NAMALWA (cell line): ENCODE results near the gene FEM1B.
"Not testable (repeated sequence)": the region's sequence is repeated elsewhere in the genome, so short reads cannot be mapped to it uniquely, and the experiment has no call there.

Experiments
- DNase-seq: peaks from one replicate; pipeline ENCODE4 v3.0.0-alpha.2; 2015; ENCODE audit warnings: low spot score

FEM1B gene

DNA sequence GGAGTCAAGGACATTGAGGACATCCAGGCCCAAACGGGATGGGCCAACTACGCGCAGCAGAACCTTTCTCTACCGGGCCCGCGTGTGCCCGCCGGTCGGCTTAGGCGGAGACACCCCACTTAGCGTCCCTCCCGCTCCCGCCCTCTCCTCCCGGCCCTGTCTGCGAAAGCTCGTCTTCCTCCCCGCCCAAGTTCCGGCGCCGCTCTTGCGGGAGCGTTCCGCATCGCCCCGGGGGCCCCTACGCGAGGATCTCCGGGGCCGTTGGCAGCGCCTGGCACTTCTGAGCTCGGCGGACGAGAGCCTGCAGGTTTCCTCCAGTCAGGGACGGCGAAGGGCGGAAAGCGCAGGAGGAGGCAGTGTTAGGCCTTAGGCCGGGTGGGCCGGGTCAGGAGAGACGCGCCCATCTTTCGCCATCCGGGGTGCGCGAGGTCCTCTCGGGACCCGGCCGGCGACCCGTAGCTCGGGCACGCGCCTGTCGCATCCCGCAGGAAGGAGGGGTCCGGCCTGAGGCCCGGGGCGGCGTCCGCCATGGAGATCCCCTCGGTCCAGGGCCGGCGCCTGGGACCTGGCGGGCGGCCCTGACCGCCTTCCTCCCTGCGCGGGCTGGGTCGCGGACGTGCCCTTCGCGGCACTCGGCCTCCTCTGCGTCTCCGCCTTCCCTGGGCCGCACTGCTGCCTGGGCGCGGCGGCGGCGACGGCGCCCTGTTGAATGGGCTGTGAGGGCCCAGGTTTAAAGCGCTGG, at the start of gene FEM1B:
Gene FEM1B (plus strand): TSS at position 143 of the 742 bp plus-strand sequence. CDS start 673 bp downstream, outside the sequence.
- peak; percentile 90 for DNase-seq

GRCh38 chr15:68228143-68228970, 49.2 kb upstream of the FEM1B start:
- DNase-seq: peak; percentile 46

GRCh38 chr15:68228971-68229385, 48.6 kb upstream of the FEM1B start:
- peak; percentile 60 for DNase-seq

- peak; percentile 93 for DNase-seq
These were observed 48.0 kb upstream of the FEM1B start, which contains the start of gene CLN6 for GRCh38 chr15:68229386-68230156. CLN6 (minus strand) TSS chr15:68229728; CDS start chr15:68229584, 144 bp downstream.

DNA sequence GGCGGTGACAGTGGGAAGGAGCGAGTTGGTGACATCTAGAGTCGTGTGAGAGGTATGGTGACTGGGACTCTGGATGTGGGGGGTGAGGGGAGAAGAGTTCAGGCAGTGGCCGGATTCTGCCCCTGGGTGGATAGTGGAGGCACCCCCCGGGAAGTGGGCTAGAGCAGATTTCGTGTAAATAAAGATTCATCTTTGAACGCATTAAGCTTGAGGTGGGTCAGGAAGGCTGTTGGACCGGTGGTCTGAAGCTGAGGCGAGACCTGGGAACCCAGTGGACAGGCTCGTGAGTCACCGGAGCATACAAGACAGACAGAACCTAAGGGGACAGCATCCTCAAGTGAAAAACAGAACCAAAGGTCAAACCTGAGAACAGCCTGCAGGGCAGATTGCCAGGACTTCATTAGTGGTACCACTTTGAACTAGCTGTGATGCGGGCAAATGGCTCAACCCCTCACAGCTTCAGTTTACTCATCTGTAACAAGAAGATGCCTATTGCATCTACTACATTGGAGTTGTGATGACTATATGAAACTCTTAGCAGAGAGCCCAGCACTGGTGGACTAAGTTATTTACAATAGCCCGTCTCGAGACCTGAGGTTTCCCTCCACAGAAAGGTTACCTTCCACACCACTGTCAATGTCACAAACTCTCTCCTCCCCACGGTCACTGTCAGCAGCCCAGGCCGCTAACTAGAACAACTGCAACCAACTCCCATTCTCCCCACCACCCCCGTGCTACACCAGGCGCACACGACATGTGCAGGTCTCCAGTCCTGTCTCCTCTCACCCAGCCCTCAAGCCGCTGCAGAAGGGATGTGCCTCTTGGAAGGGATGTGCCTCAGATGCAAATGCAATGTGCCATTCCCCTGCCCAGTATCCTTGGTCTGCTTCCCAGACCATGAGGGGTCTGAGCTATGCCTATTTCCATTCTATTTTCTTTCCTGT, 47.1 kb upstream of the FEM1B start:
- DNase-seq: peak; percentile 41

DNA sequence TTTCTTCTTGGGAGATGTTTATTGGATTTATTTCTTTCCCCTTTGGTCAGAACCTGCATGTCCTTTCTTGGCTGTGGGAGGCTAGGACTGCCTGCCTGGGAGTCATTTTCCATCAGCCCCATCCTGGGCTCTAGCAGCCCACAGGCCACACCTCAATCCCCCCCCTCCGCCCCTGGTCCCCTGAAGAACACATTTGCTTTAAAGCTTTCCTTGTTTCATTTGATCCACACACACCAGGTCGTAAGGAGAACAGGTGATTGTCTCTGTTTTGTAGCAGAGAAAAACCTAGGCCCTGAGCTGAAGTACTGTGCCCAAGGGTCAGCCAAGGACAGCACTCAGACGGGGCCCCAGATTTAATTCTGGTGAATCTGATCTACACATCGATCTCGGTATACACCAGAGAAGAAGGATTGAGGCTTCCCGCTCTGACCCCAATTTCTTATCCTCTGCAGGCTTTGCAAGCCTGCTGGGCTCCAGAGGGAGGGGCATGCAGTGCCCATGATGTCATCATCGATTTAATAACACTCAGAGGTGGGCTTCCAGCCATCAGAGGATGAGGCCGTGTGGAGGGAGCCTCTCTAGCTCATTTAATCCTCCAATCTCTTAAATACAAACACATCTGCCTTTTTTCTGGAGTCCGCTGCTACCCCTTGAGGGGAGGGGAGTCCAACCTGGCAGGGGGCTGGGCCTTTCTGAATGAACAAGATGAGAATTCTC, 46.3 kb upstream of the FEM1B start:
- no peak for DNase-seq

DNA sequence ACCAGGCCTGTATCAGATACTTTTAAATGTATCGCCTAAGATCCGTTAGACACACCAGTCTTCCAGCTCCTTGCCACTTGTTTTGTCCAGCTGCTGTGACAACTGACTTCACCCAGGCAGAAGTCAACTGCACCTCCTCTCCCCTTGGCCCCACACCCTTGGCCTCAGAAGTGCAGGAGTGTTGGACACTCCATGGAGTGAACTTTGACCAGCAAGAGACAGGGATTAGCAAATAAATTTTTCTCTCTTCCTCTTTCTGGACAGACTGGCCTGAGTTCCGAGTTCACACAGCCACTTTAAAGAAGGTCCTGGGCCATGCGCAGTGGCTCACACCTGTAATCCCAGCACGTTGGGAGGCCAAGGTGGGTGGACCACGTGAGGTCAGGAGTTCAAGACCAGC, 45.1 kb upstream of the FEM1B start:
- DNase-seq: no peak

- DNase-seq: no peak
These were observed 44.6 kb upstream of the FEM1B start for GRCh38 chr15:68232937-68233336.

DNA sequence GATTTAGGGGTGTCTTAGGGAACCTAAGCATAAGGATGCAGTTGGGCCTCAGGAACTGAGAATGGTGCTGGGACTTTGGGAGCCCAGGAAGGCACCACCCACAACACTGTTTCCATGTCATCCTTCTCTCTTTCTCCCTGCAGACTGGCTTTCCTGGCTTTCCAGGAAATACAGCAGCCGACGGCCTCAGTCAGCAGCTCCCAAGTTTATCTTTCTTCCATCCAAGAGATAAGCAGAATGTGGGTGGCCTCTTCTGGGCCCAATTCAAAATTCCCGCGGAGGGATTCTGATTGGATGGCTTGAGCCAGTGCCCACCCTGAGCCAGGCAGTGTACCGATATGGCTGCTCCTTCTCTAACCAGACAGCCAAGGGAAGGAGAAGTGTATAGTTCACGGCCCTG, 43.5 kb upstream of the FEM1B start:
- DNase-seq: no peak

DNA sequence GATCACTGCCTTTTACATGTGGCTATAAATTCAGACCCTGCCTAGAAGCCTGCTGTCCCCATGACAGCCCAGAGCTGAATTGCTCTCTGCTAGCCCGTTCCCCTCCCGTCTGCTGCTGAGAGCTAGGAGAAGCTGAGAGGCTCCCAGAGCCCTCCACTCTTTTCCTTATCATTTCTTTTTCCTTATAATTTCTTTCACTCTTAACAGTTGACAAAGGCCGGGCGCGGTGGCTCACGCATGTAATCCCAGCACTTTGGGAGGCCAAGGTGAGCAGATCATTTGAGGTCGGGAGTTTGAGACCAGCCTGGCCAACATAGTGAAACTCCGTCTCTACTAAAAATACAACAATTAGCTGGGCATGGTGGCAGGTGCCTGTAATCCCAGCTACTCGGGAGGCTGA, 43.0 kb upstream of the FEM1B start:
- not testable (repeated sequence) for DNase-seq

DNA sequence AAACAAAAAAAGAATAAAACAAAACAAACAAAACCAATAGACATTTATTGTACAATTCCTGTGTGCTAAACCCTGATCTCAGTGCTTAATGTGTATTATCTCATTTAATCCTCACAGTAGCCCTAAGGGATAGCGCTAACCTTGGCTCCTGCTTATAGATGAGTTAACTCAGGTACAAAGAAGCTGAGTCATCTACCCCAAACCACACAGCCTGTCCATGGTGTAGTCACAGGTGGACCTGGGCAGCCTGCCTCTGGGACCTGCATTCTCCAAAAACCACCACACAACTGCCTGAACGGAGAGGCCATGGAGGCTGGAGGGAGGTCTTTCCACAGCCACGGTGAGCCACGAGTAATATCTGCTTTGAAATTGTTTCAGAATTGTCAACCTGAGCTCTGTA, 42.5 kb upstream of the FEM1B start:
- DNase-seq: no peak

- DNase-seq: no peak
These were observed 38.5 kb upstream of the FEM1B start for GRCh38 chr15:68239025-68239424.

DNA sequence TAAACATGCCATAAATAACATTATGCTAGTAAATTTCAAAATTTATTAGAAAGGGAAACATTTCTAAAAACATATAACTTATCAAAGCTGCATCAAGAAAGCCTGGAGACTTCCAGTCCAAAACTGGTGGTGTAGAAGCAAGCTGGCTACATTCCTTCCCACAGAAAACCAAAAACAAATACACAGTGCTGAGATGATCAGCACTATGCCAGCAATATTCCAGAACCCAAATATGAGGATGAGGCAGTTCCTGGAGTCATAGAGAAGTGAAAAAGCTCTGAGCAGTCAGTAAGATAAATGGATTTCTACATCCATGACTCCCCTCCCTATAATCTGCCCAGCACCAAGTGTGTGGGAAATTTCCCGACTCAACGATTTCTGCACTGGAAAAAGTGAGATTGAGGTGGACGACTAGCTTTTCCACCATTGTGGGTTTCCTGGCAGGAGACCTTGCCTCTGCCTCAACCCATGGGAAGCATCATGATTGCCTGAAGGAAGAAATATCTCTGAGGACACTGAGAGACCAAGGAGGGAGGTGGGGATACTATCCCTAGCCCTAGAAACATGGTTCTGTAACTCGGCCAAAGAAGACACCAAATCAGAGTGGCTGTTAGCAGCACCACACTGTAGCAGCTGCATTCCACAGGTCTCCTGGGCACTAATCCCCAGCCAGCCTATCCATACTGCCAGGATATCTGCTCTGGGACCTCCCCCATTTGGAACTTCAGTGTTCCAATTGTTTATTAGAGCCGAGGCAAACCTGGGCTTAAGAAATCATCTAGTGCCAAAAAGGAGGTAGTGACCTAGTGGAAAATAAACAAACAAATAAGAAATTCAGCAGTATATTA, 36.2 kb upstream of the FEM1B start:
- DNase-seq: no peak

GRCh38 chr15:68244235-68244634, 33.3 kb upstream of the FEM1B start:
- DNase-seq: no peak

DNA sequence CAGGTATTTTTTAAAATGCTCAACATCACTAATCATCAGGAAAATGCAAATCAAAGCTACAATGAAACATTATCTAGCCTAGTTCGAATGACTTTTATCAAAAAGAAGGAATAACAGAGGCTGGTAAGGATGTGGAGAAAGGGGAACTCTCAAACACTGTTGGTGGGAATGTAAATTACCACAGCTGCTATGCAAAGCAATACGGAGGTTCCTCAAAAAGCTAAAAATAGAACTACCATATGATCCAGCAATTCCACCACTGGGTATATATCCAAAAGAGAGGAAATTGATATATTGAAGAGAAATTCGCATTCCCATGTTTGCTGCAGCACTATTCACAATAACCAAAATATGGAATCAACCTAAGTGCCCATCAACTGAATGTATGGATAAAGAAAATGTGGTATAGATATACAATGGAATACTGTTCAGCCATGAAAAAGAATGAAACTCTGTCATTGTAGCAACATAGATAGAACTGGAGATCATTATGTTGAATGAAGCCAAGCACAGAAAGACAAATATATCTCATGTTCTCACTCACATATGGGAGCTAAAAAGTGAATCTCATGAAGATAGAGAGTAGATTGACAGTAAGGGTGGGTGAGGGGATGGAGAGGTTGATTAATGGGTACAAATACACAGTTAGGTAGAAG, 28.4 kb upstream of the FEM1B start:
- no peak for DNase-seq

DNA sequence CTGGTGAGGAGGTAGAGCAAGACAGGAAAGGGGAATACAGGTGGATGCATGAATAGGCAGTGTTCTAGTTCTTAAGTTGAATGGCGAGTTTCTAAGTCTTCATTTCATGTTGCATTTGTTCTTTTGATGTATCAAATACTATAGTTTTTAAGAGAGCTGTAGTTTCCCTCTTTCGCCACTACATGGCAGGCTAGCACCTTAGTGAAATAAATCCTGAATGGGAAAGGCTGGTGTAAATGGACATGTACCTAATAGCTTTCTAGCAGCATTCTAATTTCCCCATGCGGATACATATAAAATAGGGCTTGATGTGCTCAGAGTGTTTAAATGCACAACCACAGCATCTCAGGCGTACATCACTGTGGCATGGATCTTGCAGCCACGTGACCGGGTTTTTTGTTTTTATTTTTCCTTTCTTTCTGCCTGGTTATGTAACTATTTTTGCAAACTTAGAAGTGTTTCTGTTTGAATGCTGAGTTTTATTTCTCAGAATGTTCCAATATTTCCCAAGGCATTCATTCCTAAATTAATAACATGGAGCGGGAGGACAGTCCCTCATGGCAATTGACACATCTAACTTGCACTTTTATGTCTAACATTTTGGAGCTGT, 24.5 kb upstream of the FEM1B start:
- peak; percentile 91 for DNase-seq

DNA sequence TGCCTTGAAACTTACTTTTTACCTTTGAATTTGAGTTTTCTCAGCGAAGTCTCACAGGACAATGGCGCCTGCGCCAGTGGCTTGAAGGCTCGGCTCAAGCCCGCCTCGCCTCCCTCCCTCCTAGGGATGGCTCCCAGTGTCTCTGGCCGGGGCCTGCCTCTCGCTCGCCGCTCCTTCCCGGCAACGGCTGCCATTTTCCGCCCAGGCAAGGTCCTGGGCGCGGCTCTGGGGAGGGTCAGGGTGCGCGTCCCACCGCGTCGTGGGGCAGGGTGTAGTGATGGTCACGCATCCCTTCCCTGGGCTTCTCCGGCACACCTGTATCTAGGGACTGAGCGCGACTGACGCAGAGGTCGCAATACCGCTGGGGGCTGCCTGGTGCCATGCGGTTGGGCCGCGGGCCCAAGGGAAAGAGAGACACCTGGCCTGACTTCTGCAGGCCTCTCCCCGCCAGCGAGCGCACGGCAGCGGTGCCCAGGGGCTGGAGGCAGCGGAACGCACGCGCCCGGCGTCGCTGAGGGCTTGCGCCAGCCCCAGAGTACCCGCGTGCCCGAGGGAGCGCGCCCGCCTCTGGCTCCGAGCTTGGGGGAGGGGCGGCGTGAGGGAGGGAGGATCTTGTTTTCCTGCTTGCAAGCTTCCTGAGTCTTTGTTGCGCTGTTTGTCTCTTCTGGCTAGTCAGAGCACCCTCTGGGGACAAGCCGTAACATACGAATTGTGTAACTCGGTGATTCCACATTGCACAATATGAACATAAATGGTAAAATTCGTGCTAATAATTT, 20.7 kb upstream of the FEM1B start:
- DNase-seq: no peak

DNA sequence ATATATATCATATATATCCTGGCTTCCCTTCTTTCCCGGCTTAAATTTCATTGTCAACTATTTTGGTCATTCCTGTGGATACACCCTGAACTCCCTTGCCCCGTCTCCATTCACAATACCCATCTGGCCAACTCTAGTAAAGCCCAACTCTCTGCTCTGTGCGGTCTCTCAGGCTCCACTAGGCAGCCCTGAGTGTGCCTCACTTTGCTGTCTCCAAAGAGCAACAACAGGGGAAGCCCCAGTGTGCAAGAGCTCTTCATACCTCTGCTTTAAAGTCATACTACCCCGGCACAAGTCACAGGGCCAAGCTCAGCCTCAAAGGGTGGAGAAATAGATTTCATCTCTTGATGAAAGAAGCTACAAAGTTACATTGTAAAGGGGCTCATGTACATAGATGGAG, 18.9 kb upstream of the FEM1B start:
- no peak for DNase-seq
